ENCODE measurements around the gene CDK2.

DNA sequence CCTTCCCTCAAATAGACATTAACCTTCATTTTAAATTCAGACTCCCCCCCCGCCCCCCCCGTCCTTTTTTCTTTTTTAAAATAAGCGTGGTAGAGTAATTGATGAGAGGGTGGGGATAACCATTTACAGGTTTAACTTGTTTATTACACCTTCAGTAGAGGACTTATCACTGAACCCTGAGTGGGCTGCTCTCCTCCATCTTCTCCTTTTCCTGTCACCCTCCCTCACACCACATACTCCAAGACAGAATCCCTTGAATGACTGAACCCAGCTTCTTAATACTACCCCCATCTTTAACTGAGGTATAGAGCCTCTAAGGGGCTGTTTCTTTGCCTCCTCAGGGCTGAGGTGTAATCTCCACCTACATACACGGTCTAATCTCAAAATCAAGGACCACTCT lies 50.6 kb downstream of the CDK2 start:
- TF ChIP-seq, protein P1, sequence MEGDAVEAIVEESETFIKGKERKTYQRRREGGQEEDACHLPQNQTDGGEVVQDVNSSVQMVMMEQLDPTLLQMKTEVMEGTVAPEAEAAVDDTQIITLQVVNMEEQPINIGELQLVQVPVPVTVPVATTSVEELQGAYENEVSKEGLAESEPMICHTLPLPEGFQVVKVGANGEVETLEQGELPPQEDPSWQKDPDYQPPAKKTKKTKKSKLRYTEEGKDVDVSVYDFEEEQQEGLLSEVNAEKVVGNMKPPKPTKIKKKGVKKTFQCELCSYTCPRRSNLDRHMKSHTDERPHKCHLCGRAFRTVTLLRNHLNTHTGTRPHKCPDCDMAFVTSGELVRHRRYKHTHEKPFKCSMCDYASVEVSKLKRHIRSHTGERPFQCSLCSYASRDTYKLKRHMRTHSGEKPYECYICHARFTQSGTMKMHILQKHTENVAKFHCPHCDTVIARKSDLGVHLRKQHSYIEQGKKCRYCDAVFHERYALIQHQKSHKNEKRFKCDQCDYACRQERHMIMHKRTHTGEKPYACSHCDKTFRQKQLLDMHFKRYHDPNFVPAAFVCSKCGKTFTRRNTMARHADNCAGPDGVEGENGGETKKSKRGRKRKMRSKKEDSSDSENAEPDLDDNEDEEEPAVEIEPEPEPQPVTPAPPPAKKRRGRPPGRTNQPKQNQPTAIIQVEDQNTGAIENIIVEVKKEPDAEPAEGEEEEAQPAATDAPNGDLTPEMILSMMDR (IDR thresholded peaks at IDR 0.05) = no peak
- no peak for TF ChIP-seq POLR2A (IDR thresholded peaks at IDR 0.05)
